ENCODE measurements around the gene TMEM134. TPM values are rescaled to one million over a fixed set of nuclear protein-coding genes. Genes with fewer than 3 reads are reported as not detected.

TMEM134 gene
- total and polyA plus RNA-seq, 4 donors, result 10.2 to 86.9 (median 63.5) TPM

- Histone ChIP-seq H3K9me3 (ENCODE audit: control insufficient read depth in 4 of 4, low read length in 3 of 4) (no peaks in the 10 kb centered on the region), H3K4me3 (ENCODE audit: low read depth in 1 of 3, low read length in 3 of 3) (no peak within 1 kb of the TSS), H3K27me3 (ENCODE audit: control insufficient read depth in 4 of 4, insufficient read depth in 4 of 4, low read length in 3 of 4) (no peaks in the 10 kb centered on the region), H3K27ac (ENCODE audit: low read depth in 1 of 2, low read length in 2 of 2) (no peak within 1 kb of the TSS), H3K9ac (ENCODE audit: low read depth in 1 of 2, low read length in 2 of 2) (no peak within 1 kb of the TSS), H3K4me1 (ENCODE audit: control insufficient read depth in 4 of 4, insufficient read depth in 4 of 4, low read length in 3 of 4) (peaks cover 0 to 12% (median 6%) of the 10 kb centered on the region in 4 donors), H3K36me3 (ENCODE audit: control insufficient read depth in 4 of 4, insufficient read depth in 3 of 4, low read depth in 1 of 4, low read length in 3 of 4) (no peaks in the 10 kb centered on the region)
- no peak for TF ChIP-seq CTCF (IDR thresholded peaks at IDR 0.05; ENCODE audit: low read depth, low read length, missing input control)
- no peak for TF ChIP-seq EGR1 (IDR thresholded peaks at IDR 0.05; ENCODE audit: low read depth in 2 of 2)
- TF ChIP-seq MAX (IDR thresholded peaks at IDR 0.05), result no peak
- no peak for TF ChIP-seq JUND (IDR thresholded peaks at IDR 0.05)
- no peak for TF ChIP-seq RXRA (IDR thresholded peaks at IDR 0.05)
- TF ChIP-seq NR2F2 (IDR thresholded peaks at IDR 0.05), result no peak
- no peak for TF ChIP-seq RAD21 (IDR thresholded peaks at IDR 0.05)
- 82% methylated on average over 33 of the region's 33 CpGs for WGBS
- no peak for DNase-seq (ENCODE audit: low spot score)
Measured at GRCh38 chr11:67452141-67452952, 16.7 kb downstream of the TMEM134 start, which contains the start of gene GPR152. Gene GPR152, minus strand, starts transcription at chr11:67452729. Its CDS starts 5 bp downstream, at chr11:67452724.

GRCh38 chr11:67451658-67451976 is 17.4 kb downstream of the TMEM134 start:
- Histone ChIP-seq H3K27me3 (ENCODE audit: control insufficient read depth in 4 of 4, insufficient read depth in 4 of 4, low read length in 3 of 4) (no peaks in the 10 kb centered on the region), H3K27ac (ENCODE audit: low read depth in 1 of 2, low read length in 2 of 2) (no peak overlapping the region), H3K4me3 (ENCODE audit: low read depth in 1 of 3, low read length in 3 of 3) (no peak overlapping the region), H3K9me3 (ENCODE audit: control insufficient read depth in 4 of 4, low read length in 3 of 4) (no peaks in the 10 kb centered on the region), H3K4me1 (ENCODE audit: control insufficient read depth in 4 of 4, insufficient read depth in 4 of 4, low read length in 3 of 4) (peaks cover 0 to 12% (median 6%) of the 10 kb centered on the region in 4 donors), H3K36me3 (ENCODE audit: control insufficient read depth in 4 of 4, insufficient read depth in 3 of 4, low read depth in 1 of 4, low read length in 3 of 4) (no peaks in the 10 kb centered on the region), H3K9ac (ENCODE audit: low read depth in 1 of 2, low read length in 2 of 2) (no peak overlapping the region)
- WGBS, result 96% methylated on average over 14 of the region's 14 CpGs
- DNase-seq (ENCODE audit: low spot score), result no peak
- TF ChIP-seq GABPA (IDR thresholded peaks at IDR 0.05 in 1 of 2, conservative IDR thresholded peaks at IDR 0.05 in 1 of 2) (no peak), TAF1 (conservative IDR thresholded peaks at IDR 0.05) (no peak), ZBTB33 (IDR thresholded peaks at IDR 0.05) (no peak), REST (IDR thresholded peaks at IDR 0.05) (no peak), RXRA (IDR thresholded peaks at IDR 0.05) (no peak), YY1 (IDR thresholded peaks at IDR 0.05) (no peak)
